Activated naive CD4-positive, alpha-beta T cell treated with Interleukin-2 at 50 U/mL for 16 hours (primary cell): ENCODE data around the gene EML1.

Experiments
- DNase-seq: peaks from one replicate; pipeline ENCODE4 v3.0.0-alpha.2; 2020

The EML1 gene

GRCh38 chr14:99831903-99832685, 38.9 kb downstream of the EML1 start:
- no peak for DNase-seq

GRCh38 chr14:99837822-99838221, 44.6 kb downstream of the EML1 start:
- no peak for DNase-seq

GRCh38 chr14:99838639-99839134, 45.5 kb downstream of the EML1 start:
- DNase-seq, result no peak

GRCh38 chr14:99839696-99840095, 46.5 kb downstream of the EML1 start:
- no peak for DNase-seq

- DNase-seq, result no peak
These were observed 47.1 kb downstream of the EML1 start for GRCh38 chr14:99840265-99840664.

GRCh38 chr14:99840774-99841305, 47.6 kb downstream of the EML1 start:
- no peak for DNase-seq

- DNase-seq, result no peak
These were observed 48.3 kb downstream of the EML1 start for GRCh38 chr14:99841436-99842071.

GRCh38 chr14:99842141-99842540, 48.9 kb downstream of the EML1 start:
- no peak for DNase-seq

- no peak for DNase-seq
These were observed 53.6 kb downstream of the EML1 start for GRCh38 chr14:99846808-99847207.

- no peak for DNase-seq
These were observed 57.5 kb downstream of the EML1 start for GRCh38 chr14:99850709-99851108.

- no peak for DNase-seq
These were observed 59.4 kb downstream of the EML1 start for GRCh38 chr14:99852578-99852977.

- DNase-seq, result peak; percentile 4
These were observed 60.0 kb downstream of the EML1 start for GRCh38 chr14:99853206-99853605.

- no peak for DNase-seq
These were observed 61.6 kb downstream of the EML1 start for GRCh38 chr14:99854831-99855230.

- DNase-seq, result no peak
These were observed 62.1 kb downstream of the EML1 start for GRCh38 chr14:99855271-99855670.

GRCh38 chr14:99857551-99857950, 64.3 kb downstream of the EML1 start:
- no peak for DNase-seq

- no peak for DNase-seq
These were observed 67.0 kb downstream of the EML1 start for GRCh38 chr14:99860219-99860618.

GRCh38 chr14:99862136-99862535, 68.9 kb downstream of the EML1 start:
- no peak for DNase-seq

- no peak for DNase-seq
These were observed 69.8 kb downstream of the EML1 start for GRCh38 chr14:99863059-99863458.

GRCh38 chr14:99865408-99865807, 72.2 kb downstream of the EML1 start:
- no peak for DNase-seq

- no peak for DNase-seq
These were observed 77.4 kb downstream of the EML1 start for GRCh38 chr14:99870617-99871016.

GRCh38 chr14:99871771-99872170, 78.6 kb downstream of the EML1 start:
- no peak for DNase-seq

- DNase-seq, result no peak
These were observed 79.7 kb downstream of the EML1 start for GRCh38 chr14:99872786-99873440.

- no peak for DNase-seq
These were observed 80.4 kb downstream of the EML1 start for GRCh38 chr14:99873653-99874052.

GRCh38 chr14:99874306-99874705, 81.1 kb downstream of the EML1 start:
- DNase-seq, result no peak
